Effector memory CD8-positive, alpha-beta T cell (primary cell): Measurements from ENCODE around the gene SEC16A.
A peak's percentile ranks its signal among the peaks of the same experiment; 100 is the strongest.

Experiments used
- ATAC-seq: fragments of 150-1000 bp; cut with Tn5 transposase; replicated peaks from 2 replicates; pipeline ENCODE4 v1.10.0; 2021; ENCODE audit warnings: mild to moderate bottlenecking, moderate library complexity
- DNase-seq, 3 experiments: peaks; one replicate each; pipeline ENCODE4 v3.0.0; 2021
- H3K27ac Mint-ChIP-seq, 2 donors: one replicate each; pipeline ENCODE4 v1.8.0; 2022; ENCODE audit warnings: mild to moderate bottlenecking in 2 of 2, mixed read lengths in 2 of 2, moderate library complexity in 2 of 2
- H3K27me3 Mint-ChIP-seq, 2 donors: one replicate each; pipeline ENCODE4 v1.8.0; 2022; ENCODE audit warnings: mixed read lengths in 2 of 2
- H3K36me3 Mint-ChIP-seq: one replicate; pipeline ENCODE4 v1.8.0; 2022; ENCODE audit warnings: mild to moderate bottlenecking, moderate library complexity, mixed read lengths; ENCODE audit not compliant: insufficient read depth
- H3K4me1 Mint-ChIP-seq, 2 donors: one replicate each; pipeline ENCODE4 v1.8.0; 2022; ENCODE audit warnings: low read depth in 2 of 2, mixed read lengths in 2 of 2
- H3K4me3 Mint-ChIP-seq, 2 donors: one replicate each; pipeline ENCODE4 v1.8.0; 2022; ENCODE audit warnings: mild to moderate bottlenecking in 2 of 2, mixed read lengths in 2 of 2, moderate library complexity in 2 of 2
- H3K9me3 Mint-ChIP-seq, 2 donors: one replicate each; pipeline ENCODE4 v1.8.0; 2022; ENCODE audit warnings: mixed read lengths in 2 of 2

The SEC16A gene

DNA sequence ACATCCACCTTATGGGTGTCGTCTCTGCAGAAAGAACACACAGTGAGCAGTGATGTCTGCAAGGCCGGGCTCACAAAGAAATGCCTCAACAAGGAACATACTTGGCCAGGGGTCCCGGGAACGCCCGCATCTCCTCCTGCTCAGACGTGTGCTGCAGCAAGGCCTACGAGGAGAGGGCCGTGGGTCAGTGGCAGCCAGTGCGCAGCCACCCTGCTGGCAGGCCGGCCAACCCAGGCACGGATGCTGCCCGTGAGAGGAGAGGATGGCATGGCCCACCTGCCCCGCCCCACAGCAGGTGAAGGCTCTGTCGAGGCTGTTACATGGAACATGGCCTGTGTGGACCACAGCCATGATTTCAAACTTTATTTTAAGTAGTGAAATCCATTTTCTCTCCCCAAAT lies 19.3 kb downstream of the SEC16A start:
- no peaks in the 10 kb centered on the region for H3K27me3 Mint-ChIP-seq
- no peaks in the 10 kb centered on the region for H3K9me3 Mint-ChIP-seq
- H3K4me1 Mint-ChIP-seq: peaks cover 1 to 4% of the 10 kb centered on the region in 2 donors
- no peak overlapping the region for H3K4me3 Mint-ChIP-seq
- ATAC-seq: no peak
- H3K27ac Mint-ChIP-seq: no peak overlapping the region
- H3K36me3 Mint-ChIP-seq: peaks cover 90% of the 10 kb centered on the region
- no peak for DNase-seq

DNA sequence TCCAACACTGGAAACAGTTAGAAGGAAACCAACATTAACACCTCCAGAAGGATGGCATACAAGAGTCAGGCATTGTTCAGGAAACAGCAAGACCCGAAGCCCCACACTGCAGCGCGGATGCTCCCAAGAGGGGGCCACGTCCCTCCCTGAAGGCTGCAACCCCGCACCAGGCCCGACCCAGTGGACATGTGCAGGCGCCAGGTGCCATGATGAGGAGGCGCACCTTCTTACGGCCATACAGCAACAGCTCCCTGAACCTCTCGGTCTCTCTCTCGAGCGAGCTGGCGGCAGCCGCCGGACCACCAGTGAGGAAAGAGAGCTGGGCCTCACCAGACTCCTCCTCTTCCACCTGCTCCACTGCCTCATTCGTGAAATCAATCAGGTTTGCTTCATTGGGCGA lies 20.2 kb downstream of the SEC16A start:
- Mint-ChIP-seq H3K36me3 (peaks cover 95% of the 10 kb centered on the region), H3K27me3 (no peaks in the 10 kb centered on the region), H3K4me1 (peaks cover 1 to 4% of the 10 kb centered on the region in 2 donors), H3K27ac (no peak overlapping the region), H3K9me3 (no peaks in the 10 kb centered on the region), H3K4me3 (no peak overlapping the region)
- ATAC-seq (no peak), DNase-seq (no peak)

DNA sequence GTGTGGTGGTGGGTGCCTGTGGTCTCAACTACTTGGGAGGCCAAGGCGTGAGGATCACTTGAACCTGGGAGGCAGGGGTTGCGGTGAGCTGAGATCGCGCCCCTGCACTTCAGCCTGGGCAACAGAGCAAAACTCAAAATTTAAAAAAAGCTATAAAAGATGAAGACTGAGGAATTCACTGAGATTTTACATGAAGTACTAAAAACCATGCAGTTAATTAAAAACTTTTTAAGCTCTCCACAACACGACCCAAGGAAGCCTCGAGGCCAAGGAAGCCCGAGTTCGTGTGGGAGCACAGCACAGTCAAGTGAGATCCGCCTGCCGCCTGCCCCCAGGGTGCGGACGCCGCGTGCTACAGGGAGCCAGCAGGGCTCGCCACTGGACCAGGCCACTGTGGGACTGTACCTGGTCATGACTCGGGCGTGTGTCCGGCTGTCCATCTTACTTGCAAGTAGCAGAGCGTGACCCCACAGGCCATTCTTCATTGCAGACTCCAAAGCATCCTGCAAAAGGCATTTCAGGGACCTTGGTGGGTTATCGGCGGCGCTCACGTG lies 22.0 kb downstream of the SEC16A start:
- Mint-ChIP-seq H3K27ac (no peak overlapping the region), H3K4me1 (peaks cover 1 to 4% of the 10 kb centered on the region in 2 donors), H3K9me3 (no peaks in the 10 kb centered on the region), H3K27me3 (no peaks in the 10 kb centered on the region), H3K4me3 (no peak overlapping the region), H3K36me3 (peaks cover 95% of the 10 kb centered on the region)
- DNase-seq: no peak
- ATAC-seq: no peak

DNA sequence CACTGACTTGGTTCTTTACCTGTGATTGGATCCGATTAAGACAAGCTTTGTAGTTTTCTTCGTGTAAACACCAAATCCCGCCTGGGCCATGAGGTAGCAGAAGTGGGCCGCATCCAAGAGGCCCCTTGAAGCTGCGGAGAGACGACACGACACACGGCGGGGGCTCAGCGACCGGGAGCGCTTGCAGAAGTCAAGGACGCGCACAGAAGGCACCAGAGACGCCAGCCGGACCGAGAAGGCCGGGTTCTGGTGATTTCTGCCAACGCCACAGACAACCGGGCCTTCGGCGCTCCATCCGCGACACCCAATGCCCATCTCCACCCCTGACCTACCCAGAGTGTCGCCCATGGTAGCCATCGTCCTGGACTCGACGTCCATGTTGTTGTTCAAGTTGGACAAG lies 23.4 kb downstream of the SEC16A start:
- Mint-ChIP-seq H3K36me3 (peaks cover 94% of the 10 kb centered on the region), H3K27me3 (no peaks in the 10 kb centered on the region), H3K9me3 (no peaks in the 10 kb centered on the region), H3K4me3 (no peak overlapping the region), H3K4me1 (no peaks in the 10 kb centered on the region), H3K27ac (no peak overlapping the region)
- DNase-seq (no peak), ATAC-seq (no peak)

DNA sequence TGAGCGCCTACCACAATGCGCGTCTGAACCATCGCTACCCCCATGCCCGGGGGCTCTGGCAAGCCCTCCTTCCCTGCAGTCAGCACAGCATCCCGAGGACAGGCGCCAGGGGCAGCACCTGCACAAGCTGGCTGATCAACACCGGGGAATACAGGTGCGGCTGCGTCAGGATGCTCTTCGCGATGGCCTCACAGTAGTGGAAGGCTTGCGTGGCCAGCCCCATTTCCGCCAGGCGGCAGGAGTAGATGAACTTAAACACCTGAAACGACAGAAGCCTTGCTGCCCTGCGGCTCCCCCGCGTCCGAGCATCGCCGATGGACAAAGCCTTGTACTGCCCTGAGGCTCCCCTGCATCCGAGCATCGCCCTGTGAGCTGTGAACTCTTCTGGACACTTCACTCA lies 25.5 kb downstream of the SEC16A start:
- Mint-ChIP-seq H3K9me3 (no peaks in the 10 kb centered on the region), H3K4me1 (no peaks in the 10 kb centered on the region), H3K4me3 (no peak overlapping the region), H3K27ac (no peak overlapping the region), H3K27me3 (no peaks in the 10 kb centered on the region), H3K36me3 (peaks cover 95% of the 10 kb centered on the region)
- DNase-seq (no peak), ATAC-seq (no peak)

DNA sequence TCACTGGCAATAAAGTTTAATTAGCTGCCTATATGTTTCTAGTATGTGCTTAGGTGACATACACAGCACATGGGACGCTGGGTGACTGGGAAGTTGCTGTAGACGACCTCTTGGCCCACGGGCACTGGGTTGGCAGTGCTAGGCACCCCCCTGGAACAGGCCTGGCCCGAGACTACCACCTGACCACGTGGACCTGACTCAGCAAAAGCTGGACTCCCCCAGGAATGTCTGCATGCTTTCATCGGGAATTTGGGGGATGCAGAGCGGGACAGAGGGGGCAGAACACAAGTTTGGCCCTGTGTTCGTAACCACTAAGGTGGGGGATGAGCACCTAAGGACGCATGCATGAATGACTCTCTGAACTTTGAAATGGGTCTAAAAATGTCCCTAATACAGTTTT lies 26.6 kb downstream of the SEC16A start:
- Mint-ChIP-seq H3K27me3 (no peaks in the 10 kb centered on the region), H3K36me3 (peaks cover 97% of the 10 kb centered on the region), H3K27ac (no peak overlapping the region), H3K4me3 (no peak overlapping the region), H3K4me1 (no peaks in the 10 kb centered on the region), H3K9me3 (no peaks in the 10 kb centered on the region)
- ATAC-seq: no peak
- DNase-seq: no peak

DNA sequence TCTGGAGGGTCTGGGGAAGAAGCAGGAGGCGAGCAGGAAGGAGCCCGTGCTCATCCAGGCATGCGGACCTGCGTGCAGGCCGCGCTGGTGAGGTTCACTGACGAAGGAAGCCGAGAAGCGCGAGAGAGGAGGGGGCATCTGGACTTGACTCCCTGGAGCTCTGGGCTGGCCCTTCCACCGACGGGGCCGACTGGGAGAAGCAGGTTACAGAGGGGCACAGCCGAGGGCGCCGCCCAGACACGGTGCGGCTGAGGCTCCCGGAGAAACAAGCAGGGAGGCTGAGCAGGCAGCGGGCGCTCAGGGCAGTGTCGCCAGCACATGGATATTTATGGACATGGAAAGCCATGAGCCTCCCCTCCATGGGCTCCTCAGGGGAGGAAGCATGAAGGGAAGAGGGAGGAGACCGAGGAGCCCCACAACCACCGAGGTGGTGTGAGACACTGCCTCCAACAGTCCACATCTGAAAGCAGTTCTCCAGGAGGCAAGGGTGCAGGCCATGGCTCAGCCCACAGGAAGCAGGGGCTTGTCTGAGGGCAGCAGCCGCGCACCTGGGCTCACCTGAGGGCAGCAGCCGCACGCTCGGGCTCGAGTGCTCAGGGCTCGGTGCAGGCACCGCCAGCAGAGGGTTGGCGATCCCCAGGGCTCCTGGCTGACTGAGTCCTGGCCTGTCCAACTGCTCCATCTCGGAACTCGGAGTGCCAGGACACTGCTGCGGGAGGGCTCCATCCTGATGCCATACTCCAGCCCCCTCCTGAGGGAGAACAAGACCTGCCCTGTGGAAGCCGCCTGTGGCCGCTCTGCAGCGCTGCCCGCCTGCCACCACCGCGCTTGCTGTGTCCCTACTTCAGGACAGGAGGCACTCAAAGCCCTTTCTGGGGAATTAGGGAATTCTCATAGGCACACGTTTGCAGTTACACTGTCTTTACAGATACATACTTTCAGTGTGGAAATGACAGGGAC lies 27.5 kb downstream of the SEC16A start:
- ATAC-seq: no peak
- H3K27ac Mint-ChIP-seq: peak overlapping the region; percentile 10 to 78
- H3K9me3 Mint-ChIP-seq: no peaks in the 10 kb centered on the region
- H3K4me1 Mint-ChIP-seq: no peaks in the 10 kb centered on the region
- no peak for DNase-seq
- H3K4me3 Mint-ChIP-seq: peak overlapping the region in 1 of 2 donors; percentile 3
- no peaks in the 10 kb centered on the region for H3K27me3 Mint-ChIP-seq
- H3K36me3 Mint-ChIP-seq: peaks cover 95% of the 10 kb centered on the region

DNA sequence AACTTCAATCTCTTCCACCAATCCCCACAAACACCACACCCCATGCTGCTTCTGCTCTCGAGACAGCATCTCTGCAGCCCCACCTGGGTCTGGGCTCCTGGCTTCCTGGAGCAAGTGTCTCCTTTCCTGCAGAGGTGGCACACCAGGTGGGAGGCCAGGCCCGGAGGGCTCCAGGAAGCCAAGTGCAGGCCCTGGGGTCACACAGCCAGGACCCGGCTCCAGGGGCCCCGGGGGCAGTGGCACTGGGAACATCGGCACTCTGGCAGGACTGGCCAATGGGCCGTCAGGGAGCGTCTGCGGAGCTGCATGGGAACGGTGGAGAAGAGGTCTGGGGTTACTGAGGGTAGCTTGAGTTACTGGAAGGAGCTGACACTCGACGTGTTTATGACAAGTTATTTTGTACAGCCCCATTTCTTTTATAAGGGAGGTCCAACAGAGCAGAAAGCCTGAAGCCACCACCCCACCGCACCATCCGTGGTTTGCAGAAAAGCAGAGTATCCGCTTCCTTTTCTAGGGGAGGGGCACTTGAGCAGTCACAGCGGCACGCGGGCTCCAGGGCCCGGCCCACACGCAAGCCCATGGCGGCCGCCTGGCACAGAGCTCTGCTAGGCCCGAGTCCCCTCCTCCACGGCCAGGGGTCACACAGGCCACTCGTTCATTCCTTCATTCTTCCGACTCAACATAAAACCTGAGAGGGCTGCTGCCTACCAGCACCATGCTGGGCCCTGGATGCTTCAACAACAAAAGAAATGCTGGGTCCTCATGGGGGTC lies 28.6 kb downstream of the SEC16A start:
- H3K9me3 Mint-ChIP-seq: no peaks in the 10 kb centered on the region

DNA sequence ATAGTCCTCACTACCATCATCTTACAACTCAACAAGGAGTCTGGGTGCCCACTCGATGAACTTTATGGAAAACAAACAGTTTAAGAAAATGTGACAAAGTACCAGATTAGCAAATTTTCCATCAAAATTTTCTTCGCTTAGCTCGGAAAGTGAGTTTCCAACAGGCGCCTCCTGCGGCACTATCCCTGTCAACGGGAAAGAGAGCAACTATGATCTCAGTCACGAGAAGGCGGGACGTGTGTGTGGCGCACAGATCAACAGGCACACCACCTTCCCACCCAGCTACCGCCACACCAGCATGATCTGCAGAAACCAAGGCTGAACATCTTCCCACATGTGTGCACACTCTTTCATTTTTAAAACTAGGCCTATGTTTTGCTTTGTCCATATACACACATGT lies 29.5 kb downstream of the SEC16A start:
- ATAC-seq (no peak), DNase-seq (no peak)
- no peak overlapping the region for H3K4me3 Mint-ChIP-seq
- H3K27ac Mint-ChIP-seq: no peak overlapping the region
- H3K9me3 Mint-ChIP-seq: no peaks in the 10 kb centered on the region
- H3K4me1 Mint-ChIP-seq: no peaks in the 10 kb centered on the region
- peaks cover 86% of the 10 kb centered on the region for H3K36me3 Mint-ChIP-seq
- H3K27me3 Mint-ChIP-seq: no peaks in the 10 kb centered on the region

More for the DNA sequence above, 28.6 kb downstream of the SEC16A start:
- ATAC-seq (no peak), DNase-seq (no peak)
- peaks cover 92% of the 10 kb centered on the region for H3K36me3 Mint-ChIP-seq
- H3K27ac Mint-ChIP-seq: peak overlapping the region in 1 of 2 donors; percentile 78
- H3K27me3 Mint-ChIP-seq: no peaks in the 10 kb centered on the region
- no peaks in the 10 kb centered on the region for H3K4me1 Mint-ChIP-seq
- H3K4me3 Mint-ChIP-seq: no peak overlapping the region

DNA sequence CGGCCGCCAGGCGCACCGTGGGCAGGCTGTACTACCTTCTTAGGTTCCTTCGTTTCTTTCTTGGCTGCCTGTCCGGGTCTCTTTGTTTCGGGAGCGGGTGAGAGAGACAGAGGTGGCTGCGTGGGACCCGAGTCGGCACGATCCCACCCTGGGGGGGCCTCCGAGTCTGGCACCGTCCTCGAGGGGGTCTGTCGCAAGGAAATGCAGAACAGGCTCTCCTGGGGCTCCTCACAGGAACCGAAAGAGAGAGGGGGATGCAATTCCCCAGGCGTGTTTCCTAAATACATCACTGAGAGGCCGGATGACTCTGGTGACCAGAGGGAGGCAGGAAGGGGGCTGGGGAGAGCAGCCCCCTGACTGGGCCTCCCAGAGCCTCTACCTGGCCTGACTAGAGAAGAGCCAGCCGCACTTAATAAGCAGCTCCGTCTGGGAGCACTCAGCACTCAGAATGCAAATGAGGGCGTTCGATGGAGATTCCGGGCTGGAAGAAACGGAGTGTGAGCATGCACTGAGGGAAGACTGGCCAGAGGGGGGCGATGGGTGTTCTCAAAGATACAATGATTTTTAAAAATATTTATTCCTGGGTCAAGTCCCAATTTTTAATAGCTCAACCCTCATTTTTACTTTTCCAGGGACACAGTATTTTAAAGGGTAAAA lies 31.5 kb downstream of the SEC16A start:
- H3K4me1 Mint-ChIP-seq: no peaks in the 10 kb centered on the region
- H3K27me3 Mint-ChIP-seq: no peaks in the 10 kb centered on the region
- H3K9me3 Mint-ChIP-seq: no peaks in the 10 kb centered on the region
- H3K4me3 Mint-ChIP-seq: no peak overlapping the region
- ATAC-seq: no peak
- peak overlapping the region in 1 of 2 donors; percentile 60 for H3K27ac Mint-ChIP-seq
- peaks cover 86% of the 10 kb centered on the region for H3K36me3 Mint-ChIP-seq
- DNase-seq: no peak

DNA sequence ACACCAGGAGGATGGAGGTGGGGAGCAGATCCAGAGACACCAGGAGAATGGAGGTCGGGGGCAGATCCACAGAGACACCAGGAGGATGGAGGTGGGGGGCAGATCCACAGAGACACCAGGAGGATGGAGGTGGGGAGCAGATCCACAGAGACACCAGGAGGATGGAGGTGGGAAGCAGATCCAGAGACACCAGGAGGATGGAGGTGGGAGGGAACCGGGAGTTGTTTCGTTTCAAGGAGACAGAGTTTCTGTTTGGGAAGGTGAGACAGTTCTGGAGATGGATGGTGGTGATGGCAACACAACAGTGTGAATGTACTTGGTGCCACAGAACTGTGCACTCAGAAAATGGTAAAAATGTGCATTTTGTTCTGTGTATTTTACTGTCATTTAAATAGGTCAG lies 34.2 kb downstream of the SEC16A start:
- no peak overlapping the region for H3K4me3 Mint-ChIP-seq
- no peak overlapping the region for H3K27ac Mint-ChIP-seq
- H3K4me1 Mint-ChIP-seq: no peaks in the 10 kb centered on the region
- DNase-seq: no peak
- H3K9me3 Mint-ChIP-seq: no peaks in the 10 kb centered on the region
- peaks cover 88% of the 10 kb centered on the region for H3K36me3 Mint-ChIP-seq
- no peak for ATAC-seq
- no peaks in the 10 kb centered on the region for H3K27me3 Mint-ChIP-seq

DNA sequence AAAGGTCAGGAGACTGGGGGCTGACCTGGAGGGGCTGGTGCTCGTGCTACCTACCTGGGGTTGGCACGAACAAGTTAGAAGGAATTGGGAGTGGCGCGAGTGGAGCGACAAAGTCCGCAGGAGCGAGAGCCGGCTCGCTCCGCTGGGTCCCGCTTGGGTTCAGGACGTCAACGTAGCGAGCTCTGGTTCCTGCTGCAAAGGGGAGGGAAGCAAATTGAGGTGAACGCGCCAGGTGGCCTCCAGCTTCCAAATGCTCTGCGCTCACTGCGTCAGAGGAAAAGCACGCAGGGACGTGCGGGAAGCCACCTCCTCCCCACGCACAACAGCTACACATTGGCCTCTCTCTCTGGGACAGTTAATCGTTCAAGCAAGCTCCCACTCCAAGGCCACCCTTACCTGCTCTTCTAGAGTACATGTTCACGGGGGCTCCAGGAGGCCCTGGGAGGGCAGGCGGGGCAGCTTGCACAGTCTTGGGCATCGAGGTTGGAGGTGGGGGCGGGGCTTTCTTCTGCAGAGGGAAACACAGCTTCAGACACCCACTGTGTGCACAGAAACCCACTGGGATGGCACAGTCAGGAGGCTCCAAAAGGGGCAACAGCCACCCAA lies 35.6 kb downstream of the SEC16A start:
- peaks cover 84% of the 10 kb centered on the region for H3K36me3 Mint-ChIP-seq
- no peaks in the 10 kb centered on the region for H3K27me3 Mint-ChIP-seq
- H3K27ac Mint-ChIP-seq: no peak overlapping the region
- DNase-seq: no peak
- no peaks in the 10 kb centered on the region for H3K4me1 Mint-ChIP-seq
- H3K9me3 Mint-ChIP-seq: no peaks in the 10 kb centered on the region
- H3K4me3 Mint-ChIP-seq: no peak overlapping the region
- ATAC-seq: no peak

DNA sequence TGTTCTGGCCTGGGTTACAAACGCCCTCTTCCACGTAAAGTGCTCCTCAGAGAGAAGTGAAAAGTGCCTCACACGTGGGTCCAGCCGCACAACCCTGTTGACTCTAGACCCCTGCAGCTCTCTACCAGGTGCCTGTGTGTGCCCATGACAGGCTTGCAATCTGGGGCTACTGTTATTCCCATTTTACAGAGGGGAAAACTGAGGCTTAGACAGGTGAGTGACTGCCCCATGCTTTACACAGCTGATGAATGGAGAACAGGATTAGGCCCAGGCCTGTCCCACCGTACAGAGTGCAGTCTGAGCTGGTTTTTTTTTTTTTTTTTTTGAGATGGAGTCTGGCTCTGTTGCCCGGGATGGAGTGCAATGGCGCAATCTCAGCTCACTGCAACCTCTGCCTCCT lies 37.0 kb downstream of the SEC16A start:
- Mint-ChIP-seq H3K27ac (no peak overlapping the region), H3K4me3 (no peak overlapping the region), H3K9me3 (no peaks in the 10 kb centered on the region), H3K27me3 (no peaks in the 10 kb centered on the region), H3K4me1 (no peaks in the 10 kb centered on the region), H3K36me3 (peaks cover 79% of the 10 kb centered on the region)
- DNase-seq (no peak), ATAC-seq (no peak)
